DMS153 treated with DMSO at 0.1 percent for 48 hours (cell line): ENCODE results near the gene UBE2H.
"Not testable (repeated sequence)": the region's sequence is repeated elsewhere in the genome, so short reads cannot be mapped to it uniquely, and the experiment has no call there.

Source experiments
- DNase-seq: peaks from one replicate; lab custom pipeline; 2025; ENCODE audit not compliant: unreplicated experiment; lab: John Stamatoyannopoulos, UW

The UBE2H gene

DNA sequence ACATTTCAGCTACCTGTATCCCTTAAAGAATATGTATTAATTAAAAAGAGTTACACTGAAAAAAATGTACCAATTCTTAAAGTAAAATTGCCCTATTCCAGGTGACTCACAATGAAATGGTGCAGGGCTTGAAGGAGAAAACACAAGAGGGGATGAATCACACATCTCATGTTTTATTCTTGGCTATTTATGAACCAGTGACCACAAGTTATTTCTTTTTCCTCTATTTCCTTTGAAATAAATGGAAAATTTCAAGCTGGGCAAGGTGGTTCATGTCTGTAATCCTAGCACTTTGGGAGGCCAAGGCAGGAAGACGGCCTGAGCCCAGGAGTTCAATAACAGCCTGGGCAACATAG, 106.8 kb downstream of the UBE2H start:
- DNase-seq = no peak

DNA sequence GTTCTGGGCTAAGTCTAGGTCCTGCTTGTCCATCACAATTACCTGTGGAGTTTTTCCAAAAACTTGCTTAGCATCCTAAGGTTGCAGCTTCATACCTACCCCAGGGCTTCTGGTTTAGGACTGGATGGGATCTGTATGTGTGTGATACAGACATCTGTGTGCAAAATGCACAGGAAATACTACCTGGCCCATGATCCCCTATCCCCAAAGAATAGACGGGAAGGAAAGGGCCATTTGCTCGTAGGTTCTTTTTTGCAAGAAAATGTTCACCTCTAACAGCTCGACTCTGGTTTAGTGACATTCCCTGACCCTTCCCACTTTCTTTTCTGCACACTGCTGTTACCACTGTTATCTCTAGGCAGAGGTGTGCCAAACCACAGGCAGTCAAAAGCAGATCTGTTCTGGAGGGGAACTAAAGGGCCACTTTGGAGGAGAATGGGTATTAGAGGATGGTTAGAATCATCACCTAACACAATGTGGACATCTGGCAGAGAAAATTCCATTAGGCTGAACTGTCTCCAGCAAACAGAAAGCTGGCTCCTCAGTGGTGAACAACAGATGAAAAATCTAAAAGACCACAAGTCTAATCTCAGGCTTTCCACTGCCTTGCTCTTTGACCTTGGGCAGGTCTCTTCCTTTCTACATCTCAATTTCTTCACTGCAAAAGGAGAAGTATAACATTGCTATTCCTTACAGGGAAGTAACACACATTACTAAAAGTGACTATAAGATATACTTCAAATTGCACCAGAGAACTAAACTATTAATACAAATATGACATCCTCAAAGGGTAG, 107.4 kb downstream of the UBE2H start:
- no peak for DNase-seq

DNA sequence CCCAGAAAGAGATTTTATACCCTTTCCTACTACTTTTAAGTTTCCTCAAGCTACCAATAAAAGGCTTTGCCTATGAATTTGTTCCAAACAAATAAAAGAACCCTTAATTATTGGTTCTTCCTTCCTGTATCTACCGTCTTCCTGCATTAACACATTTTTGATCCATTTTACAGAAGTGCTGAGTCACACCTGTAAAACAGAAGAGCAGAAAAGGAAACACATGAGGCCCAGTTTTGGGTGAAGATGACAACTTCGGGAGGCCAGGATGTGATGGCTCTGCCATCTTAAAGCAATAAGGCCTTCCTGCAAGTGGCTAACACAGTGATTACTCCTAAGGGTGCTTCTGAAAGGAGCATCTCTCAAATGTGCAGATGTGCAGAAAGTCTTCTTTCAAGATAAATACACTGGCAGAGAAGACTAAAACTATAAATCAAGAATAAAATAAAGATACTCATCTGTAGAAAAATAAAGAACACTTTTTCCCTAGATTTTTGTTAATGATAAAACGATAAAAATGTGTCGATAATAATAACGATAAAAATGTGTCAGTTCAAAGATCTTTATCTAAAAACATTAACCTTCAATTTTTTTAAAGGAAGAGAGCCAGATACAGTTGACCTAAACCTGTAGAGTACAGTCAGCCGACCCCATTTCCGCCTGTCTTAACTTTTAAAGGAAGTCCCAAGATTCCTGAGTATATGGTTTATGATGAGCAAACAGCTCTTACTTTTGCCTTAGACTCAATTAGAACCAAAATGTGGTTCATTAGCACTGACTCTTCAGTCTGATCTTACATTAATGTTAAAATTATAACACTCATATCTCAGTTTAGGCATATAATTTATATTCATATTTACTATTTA, 108.6 kb downstream of the UBE2H start:
- no peak for DNase-seq

DNA sequence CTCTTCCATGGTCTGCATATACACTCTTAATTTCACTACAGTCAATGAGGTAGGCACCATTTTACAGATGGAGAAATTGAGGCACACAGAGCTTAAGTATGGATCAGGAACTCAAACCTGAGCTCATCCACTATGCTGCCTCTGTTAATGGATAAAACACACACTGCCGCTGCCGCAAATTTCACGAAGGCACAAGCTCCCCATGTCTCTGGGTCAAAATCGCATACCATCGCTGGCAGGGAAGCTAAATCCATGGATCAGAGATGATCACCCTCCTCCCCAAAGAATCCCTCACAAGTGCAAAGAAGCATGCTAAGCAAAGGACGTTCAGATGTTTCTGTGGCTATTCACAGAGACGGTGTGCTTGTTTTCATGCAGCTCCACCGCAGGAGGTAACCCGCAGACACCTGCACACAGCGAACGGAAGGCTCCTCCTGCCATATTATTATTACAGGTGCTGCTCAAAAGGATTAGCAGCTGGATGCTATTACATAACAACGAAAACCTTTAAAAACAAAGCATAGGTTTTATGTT, 109.3 kb downstream of the UBE2H start:
- no peak for DNase-seq

DNA sequence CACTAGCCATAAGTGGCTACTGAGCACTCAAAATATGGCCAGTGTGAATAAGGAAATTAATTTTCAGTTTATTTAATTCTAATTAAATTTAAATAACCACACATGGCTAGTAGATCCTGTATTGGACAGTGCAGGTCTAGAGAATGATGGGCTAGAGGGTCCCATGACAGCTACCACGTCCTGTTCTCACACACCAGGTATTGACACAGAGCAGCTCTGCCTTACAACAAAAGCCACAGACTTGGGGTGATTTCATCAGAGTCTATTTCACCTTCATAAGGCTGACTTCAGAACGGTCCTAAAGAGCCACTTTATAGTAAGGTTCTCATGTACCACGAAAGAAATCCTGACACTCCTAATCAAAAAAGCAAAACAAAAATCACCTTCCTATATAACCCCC, 111.3 kb downstream of the UBE2H start:
- no peak for DNase-seq

DNA sequence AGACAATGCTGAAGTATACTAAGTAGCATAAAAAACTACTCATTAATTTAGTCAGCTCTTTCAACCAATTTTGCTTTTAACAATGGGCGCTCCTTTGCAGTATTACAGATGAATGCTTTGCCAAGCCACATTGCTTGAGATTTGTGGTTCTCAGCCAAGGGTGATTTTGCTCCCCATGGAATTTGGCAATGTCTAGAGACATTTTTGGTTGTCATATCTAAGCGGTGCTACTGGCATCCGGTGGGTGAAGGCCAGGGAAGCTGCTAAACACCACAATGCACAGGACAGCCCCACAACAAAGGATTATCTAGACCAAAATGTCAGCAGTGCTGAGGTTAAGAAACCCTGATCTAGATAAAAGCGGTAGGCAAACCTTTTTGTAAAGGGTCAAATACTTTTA, 112.0 kb downstream of the UBE2H start:
- DNase-seq = no peak

DNA sequence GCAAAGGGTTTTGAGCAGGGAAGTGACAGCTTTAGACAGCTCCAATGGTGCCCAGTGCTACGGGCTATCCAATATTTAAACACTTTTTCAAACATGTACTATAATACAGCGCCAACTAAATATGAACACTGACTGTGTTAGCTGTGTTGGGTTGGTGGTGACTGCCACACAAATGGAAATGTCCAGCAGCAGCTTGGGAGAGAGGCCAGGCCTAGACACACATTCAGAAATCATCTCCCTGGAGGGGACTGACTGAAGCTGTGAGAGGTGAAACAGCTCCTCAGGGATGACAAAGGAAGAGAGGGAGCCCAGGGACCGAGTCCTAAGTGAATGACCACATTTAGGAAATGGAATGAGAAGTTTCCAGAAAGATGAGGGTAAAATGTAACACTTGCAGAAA, 115.8 kb downstream of the UBE2H start:
- no peak for DNase-seq

DNA sequence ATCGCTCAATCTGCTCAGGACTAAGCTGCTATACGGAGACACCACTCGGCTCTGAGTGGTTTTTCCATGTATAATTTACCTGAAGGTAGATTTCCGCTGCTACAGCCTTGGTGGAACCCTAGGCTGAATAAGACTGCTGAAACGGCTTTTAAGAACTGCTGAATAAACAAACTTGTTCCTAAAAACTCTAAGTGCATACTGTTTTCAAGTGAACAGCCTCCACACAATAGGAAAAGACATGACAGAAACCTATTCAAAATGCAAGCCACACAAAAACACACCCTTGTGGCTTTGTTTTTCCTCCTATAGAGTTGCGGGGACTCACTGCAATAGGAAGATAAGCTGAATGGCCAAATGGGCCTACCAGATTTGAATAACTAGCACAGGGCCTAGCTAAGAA, 117.2 kb downstream of the UBE2H start:
- DNase-seq = peak; percentile 67

DNA sequence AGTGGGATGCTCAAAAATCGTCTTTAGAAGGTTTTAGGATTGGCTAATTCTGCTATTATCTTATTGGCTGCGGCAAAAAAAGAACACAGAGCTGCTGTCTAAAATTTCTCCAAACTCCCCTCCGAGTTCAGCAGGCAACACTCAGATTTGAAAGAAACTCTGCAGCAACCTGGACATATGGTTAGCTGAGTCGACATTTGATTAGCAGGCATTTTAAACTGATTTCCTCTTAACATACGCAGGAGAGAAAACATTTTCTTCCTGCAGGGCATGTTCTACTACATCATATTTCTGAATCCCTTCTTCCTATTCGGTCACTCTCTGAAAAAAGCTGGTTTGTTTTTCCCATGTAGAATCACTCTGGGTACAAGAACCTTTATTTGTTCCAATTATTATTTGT, 119.4 kb downstream of the UBE2H start:
- DNase-seq = not testable (repeated sequence)

DNA sequence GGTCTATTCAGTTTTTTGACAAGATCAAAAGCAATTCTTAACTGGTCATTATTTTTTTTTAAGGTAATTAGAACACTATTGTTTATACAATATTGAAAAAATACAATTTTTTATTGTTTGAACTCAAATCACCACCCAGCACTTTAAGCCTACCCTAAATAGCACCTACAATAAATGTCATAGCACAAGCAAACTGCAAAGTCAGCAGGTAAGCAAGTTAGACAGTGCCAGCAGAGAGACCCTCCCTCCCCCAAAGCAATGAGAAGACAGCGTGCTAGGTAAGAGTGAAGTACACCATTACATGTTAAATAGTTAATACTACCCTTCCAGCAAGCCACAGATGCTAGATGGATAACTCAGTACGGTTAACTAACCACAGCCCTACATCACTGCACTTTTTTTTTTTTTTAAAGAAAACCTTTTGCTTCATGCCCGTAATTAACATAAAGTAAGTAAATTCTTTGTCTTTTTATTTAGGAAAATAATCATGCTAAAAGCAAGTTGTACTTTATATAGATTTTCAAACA, 120.0 kb downstream of the UBE2H start:
- no peak for DNase-seq

DNA sequence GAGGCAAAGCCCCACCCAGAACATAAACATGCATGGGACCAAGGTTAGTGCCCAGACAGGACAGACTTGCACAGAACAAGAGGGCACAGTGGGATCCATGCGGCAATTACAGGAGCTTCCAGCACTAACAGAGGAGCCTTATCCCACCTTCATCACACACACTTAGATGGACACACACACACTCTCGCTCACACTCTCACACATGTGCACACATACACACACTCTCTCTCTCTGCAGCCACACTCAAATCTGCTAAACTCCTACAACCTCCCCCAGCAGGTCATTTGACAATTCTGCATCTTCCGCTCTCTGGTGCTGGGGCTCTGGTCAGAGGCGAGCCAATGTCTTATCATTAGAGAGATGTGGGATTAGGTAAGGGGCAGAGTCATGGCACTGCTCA, 120.5 kb downstream of the UBE2H start:
- DNase-seq = no peak

DNA sequence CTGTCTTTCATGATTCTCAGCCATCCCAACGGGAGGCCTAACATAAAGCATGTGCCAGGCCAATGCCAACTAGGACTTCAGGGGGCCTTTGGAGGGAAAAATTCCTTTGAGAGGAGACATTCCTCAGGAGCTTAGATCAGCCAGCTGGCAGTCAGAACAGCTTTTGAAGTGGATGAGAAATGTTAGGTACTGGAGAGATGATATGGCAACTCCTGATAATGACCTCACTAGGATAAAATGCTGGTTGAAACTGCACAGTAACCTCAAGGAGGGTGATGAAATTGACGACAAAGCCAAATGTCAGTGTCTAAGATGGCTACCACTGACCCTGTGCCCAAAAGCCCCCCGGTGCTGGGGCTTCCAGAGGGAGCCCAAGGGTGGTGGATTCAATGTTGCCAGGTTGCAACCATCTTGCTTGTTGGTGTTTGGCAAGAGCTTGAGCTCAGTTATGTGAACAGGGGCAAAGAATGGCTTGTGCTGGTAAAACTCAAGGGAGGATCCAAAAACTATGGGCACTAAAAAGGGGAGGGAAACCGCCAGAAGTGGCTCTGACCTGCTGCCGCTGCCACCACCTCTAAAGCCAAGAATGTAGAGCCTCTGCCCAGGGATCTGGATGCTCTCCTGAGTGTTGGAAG, 121.2 kb downstream of the UBE2H start:
- DNase-seq = no peak

DNA sequence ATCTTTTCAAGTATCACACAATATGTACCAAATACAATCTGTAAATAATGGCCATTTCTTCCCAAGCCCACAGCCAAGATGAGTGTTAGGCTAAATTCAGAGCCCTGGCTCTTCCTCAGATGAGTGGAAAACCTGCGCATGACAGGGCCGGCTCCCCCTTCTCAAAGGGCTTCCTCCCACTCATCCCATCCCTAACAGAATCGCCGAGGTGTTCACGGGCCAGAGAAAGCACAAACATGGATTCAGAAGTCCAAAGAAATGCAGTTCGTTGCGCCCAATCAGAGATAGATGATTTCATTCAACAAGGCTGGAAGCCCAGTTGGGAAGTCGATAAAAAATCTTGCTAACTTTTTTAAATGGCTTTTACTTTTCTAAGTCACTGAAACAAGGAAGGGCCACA, 121.8 kb downstream of the UBE2H start:
- no peak for DNase-seq

DNA sequence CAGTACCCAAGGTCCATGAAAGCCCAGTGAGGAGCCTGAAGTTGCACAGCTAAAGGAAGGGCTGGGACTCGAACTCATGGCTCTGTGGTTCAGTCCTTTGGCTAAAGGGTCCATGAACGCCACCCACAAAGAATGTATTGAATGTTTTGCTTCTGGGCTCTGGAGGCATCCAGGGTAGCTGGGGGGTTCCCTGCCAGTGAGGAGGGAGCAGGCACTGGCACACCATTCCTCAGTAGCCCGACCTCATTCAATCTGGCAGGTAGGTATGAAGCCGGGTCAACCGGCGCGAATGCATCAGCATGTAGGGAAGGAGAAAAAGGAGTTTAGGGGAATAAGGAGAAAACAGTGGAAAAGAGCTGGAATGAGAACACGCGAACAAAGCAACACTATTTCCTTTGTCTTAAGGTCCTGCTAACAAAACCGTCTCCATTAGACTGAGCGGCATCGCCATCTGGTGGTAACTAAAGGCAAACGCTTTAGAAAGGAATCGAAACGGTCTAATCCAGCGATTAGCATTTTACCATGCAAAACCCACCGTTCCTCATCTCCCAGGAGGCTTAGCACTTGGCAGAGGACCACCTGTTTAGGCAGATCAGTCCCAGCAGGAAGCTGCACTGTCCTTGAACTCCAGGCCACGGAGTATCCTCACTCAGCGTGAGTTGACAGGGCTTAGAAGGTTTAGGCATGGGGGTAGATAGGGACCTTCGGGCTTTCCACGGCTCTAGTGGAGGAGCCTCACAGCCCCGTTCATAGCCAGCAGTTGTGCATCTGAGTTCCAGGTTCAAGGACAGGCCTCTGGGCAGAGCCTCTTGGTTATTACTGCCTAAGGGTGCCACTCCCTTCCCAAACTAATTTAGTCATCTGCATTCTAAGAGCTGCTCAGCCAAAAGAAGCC, 122.8 kb downstream of the UBE2H start:
- DNase-seq = peak; percentile 77

DNA sequence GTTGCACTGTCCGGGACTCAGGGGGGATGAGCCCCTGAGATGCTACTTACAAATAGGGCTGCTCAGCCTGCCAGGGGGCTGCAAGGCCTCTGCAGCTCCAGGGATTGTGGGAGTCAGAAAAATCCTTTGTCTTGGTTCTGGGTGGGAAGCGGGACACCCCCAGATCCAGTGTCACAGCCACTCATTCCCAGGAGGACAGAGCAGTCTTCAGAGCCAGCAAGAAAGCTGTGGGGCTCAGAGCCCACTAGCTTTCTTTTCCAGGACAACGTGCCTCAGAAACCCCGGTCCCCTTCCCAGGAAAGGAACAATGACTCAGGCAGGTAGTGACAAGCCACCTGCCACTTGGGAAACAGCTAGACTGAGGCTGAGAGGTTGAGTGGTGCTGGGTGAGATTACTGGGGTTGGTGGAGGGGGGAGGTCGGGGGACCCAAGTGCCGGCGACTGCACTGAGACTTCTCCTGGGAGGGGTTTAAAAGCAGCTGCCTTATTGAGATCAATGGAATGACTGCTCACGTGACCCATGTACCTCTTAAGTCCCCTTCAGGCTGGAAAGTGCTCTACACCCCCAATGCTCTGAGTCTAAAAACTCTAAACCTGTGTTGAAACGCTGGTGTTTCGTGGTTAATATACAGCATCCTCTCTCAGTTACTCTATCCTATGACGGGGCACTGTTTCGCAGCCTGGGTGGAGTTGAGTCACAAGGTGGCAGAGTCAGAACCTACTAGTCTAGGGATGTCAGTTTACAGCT, 123.6 kb downstream of the UBE2H start:
- no peak for DNase-seq

DNA sequence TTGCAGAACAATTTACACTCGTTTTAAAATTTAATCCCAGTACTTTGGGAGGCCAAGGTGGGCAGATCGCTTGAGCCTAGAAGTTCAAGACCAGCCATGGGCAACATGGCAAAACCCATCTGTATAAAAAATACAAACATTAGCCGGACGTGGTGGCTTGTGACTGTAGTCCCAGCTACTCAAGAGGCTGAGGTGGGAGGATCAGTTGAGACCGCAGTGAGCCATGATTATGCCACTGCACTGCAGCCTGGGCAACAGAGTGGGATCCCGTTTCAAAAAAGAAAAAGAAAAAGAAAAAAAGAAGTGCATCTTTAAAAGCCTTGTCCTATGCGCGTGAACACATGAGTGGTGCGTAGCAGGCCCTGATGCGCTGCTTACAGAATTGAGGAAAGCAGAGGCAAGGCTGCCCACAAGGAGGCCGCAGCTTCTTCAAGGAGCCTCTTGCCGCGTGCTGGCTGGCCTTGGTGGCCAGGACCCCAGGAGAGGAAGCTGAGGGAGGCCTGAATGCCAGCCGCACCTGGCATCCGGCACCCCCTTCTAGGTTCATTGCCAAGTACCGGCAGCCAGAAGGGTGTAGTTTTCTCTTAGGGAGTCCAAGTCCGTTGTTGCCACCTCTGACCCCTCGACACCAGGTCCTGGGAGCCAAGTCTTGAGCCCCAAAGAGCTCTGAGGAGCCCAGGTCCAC, 124.5 kb downstream of the UBE2H start:
- no peak for DNase-seq

DNA sequence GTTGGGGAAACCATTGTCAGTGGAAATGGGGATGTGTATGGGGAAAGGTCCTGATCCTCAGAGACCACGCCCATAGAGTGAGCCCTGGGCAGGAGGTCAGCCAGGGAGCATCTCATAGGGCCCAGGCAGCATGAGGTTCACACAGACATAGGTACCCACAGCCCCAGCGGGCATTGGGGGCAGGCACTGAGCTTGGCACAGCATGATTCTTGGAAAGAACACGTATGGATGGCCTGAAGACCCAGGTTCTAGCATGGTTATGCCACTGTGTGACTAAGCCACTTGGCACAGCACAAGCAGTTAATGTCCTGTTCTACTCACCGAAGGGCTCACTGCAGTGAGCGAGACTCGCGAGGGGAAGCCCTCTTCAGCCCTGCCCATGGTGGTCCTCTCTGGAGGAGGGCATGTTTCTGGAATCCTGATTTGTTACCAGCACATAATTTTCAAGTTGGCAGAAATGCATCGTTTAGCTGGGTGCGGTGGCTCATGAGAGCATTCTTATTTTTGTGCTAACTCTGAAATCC, 125.2 kb downstream of the UBE2H start:
- DNase-seq = no peak

DNA sequence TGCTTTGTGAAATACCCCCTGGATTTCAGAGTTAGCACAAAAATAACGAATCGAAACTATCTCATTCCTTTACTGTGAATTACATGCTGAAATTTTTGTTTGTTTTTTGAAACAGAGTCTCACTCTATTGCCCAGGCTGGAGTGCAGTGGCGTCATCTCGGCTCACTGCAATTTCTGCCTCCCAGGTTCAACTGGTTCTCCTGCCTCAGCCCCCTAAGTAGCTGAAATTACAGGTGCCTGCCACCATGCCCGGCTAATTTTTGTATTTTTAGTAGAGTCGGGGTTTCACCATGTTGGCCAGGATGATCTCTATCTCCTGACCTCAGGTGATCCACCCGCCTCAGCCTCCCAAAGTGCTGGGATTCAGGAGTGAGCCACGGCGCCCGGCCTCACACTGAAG, 125.9 kb downstream of the UBE2H start:
- DNase-seq = not testable (repeated sequence)
